ENCODE measurements around the gene CRB3. TPM values are rescaled to one million over a fixed set of nuclear protein-coding genes. Genes with fewer than 3 reads are reported as not detected.

Gene CRB3
- total and polyA plus RNA-seq, 2 of the 13 experiments (the other 11 are each of a cell fraction or from before 2014, with no cell fraction given) = 10.6 to 25.6 TPM

- TF ChIP-seq, protein P1, sequence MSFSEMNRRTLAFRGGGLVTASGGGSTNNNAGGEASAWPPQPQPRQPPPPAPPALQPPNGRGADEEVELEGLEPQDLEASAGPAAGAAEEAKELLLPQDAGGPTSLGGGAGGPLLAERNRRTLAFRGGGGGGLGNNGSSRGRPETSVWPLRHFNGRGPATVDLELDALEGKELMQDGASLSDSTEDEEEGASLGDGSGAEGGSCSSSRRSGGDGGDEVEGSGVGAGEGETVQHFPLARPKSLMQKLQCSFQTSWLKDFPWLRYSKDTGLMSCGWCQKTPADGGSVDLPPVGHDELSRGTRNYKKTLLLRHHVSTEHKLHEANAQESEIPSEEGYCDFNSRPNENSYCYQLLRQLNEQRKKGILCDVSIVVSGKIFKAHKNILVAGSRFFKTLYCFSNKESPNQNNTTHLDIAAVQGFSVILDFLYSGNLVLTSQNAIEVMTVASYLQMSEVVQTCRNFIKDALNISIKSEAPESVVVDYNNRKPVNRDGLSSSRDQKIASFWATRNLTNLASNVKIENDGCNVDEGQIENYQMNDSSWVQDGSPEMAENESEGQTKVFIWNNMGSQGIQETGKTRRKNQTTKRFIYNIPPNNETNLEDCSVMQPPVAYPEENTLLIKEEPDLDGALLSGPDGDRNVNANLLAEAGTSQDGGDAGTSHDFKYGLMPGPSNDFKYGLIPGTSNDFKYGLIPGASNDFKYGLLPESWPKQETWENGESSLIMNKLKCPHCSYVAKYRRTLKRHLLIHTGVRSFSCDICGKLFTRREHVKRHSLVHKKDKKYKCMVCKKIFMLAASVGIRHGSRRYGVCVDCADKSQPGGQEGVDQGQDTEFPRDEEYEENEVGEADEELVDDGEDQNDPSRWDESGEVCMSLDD (CRISPR knock-in tag; IDR thresholded peaks at IDR 0.05; ENCODE audit: borderline replicate concordance) = no peak
- TF ChIP-seq TCF7L2 (IDR thresholded peaks at IDR 0.05; ENCODE audit: low read depth, low read length) (no peak), ZBTB43 (CRISPR knock-in tag; conservative IDR thresholded peaks at IDR 0.05) (no peak), HOXA5 (CRISPR knock-in tag; IDR thresholded peaks at IDR 0.05) (no peak), AGO1 (IDR thresholded peaks at IDR 0.05; ENCODE audit: low read depth, low read length, poor library complexity, severe bottlenecking) (no peak), HMGXB3 (CRISPR knock-in tag; IDR thresholded peaks at IDR 0.05; ENCODE audit: borderline replicate concordance) (no peak), NFATC3 (CRISPR knock-in tag; IDR thresholded peaks at IDR 0.05) (no peak), ZNF292 (CRISPR knock-in tag; IDR thresholded peaks at IDR 0.05; ENCODE audit: borderline replicate concordance, low read depth) (no peak), KDM4B (CRISPR knock-in tag; IDR thresholded peaks at IDR 0.05) (no peak), ZNF3 (CRISPR knock-in tag; IDR thresholded peaks at IDR 0.05) (no peak), ZNF510 (CRISPR knock-in tag; IDR thresholded peaks at IDR 0.05; ENCODE audit: low read depth) (no peak)
- TF ChIP-seq, protein P2, sequence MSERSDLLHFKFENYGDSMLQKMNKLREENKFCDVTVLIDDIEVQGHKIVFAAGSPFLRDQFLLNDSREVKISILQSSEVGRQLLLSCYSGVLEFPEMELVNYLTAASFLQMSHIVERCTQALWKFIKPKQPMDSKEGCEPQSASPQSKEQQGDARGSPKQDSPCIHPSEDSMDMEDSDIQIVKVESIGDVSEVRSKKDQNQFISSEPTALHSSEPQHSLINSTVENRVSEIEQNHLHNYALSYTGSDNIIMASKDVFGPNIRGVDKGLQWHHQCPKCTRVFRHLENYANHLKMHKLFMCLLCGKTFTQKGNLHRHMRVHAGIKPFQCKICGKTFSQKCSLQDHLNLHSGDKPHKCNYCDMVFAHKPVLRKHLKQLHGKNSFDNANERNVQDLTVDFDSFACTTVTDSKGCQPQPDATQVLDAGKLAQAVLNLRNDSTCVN (CRISPR knock-in tag; IDR thresholded peaks at IDR 0.05; ENCODE audit: borderline replicate concordance) = no peak
- TF ChIP-seq, protein P3, sequence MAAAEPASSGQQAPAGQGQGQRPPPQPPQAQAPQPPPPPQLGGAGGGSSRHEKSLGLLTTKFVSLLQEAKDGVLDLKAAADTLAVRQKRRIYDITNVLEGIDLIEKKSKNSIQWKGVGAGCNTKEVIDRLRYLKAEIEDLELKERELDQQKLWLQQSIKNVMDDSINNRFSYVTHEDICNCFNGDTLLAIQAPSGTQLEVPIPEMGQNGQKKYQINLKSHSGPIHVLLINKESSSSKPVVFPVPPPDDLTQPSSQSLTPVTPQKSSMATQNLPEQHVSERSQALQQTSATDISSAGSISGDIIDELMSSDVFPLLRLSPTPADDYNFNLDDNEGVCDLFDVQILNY (CRISPR knock-in tag; conservative IDR thresholded peaks at IDR 0.05) = no peak
Measured at GRCh38 chr19:6476155-6476895, 12.3 kb downstream of the CRB3 start (continued).

All from HepG2 (cell line).